ENCODE measurements around the gene TRABD2B.

TRABD2B gene

GRCh38 chr1:47712596-47713299, 284.4 kb downstream of the TRABD2B start:
- peak; percentile 13 for DNase-seq

- no peak for DNase-seq
Measured at GRCh38 chr1:47711848-47712492, 285.2 kb downstream of the TRABD2B start.

- no peak for DNase-seq
Measured at GRCh38 chr1:47711184-47711847, 285.9 kb downstream of the TRABD2B start.

Measured in activated CD8-positive, alpha-beta memory T cell treated with anti-CD3 and anti-CD28 coated beads, Interleukin-2, amount 50 U/mL, for 48 hours (primary cell).